WERI-Rb-1 (cell line): ENCODE measurements around the gene ATP13A2.
"Not testable (repeated sequence)": the region's sequence is repeated elsewhere in the genome, so short reads cannot be mapped to it uniquely, and the experiment has no call there.

Experiments used
- DNase-seq: peaks from one replicate; pipeline ENCODE4 v3.0.0-alpha.2; 2020
- H3K27ac ChIP-seq: fragments of 250-450 bp; sonication (Bioruptor Pico); 2 replicates; pipeline ENCODE4 v1.5.1; 2020; ENCODE audit warnings: mild to moderate bottlenecking, moderate library complexity
- H3K27me3 ChIP-seq: fragments of 250-450 bp; sonication (Bioruptor Pico); 2 replicates; pipeline ENCODE4 v1.5.1; 2021; ENCODE audit warnings: mild to moderate bottlenecking, low read depth, moderate library complexity; ENCODE audit not compliant: insufficient read depth, severe bottlenecking
- H3K36me3 ChIP-seq: fragments of 250-450 bp; sonication (Bioruptor Pico); 2 replicates; pipeline ENCODE4 v1.5.1; 2020; ENCODE audit warnings: mild to moderate bottlenecking, moderate library complexity
- H3K4me3 ChIP-seq: 2 replicates; pipeline ENCODE4 v1.5.1; 2011; ENCODE audit warnings: low read depth, mild to moderate bottlenecking, control low read depth, low read length
- H3K9me3 ChIP-seq: fragments of 250-450 bp; sonication (Bioruptor Pico); 2 replicates; pipeline ENCODE4 v1.5.1; 2021; ENCODE audit warnings: mild to moderate bottlenecking, moderate library complexity; ENCODE audit not compliant: severe bottlenecking
- CTCF ChIP-seq: IDR thresholded peaks from 2 replicates; pipeline ENCODE4 v1.5.1; 2011; ENCODE audit warnings: low read depth, mild to moderate bottlenecking, control low read depth, inconsistent platforms, low read length

ATP13A2 gene

GRCh38 chr1:16960560-16961296 is 51.0 kb downstream of the ATP13A2 start:
- no peak for TF ChIP-seq CTCF
- Histone ChIP-seq H3K27me3 (no peaks in the 10 kb centered on the region), H3K9me3 (no peaks in the 10 kb centered on the region), H3K4me3 (no peak overlapping the region), H3K27ac (no peak overlapping the region), H3K36me3 (peaks cover 49% of the 10 kb centered on the region)
- no peak for DNase-seq

GRCh38 chr1:16958475-16958874 is 53.3 kb downstream of the ATP13A2 start:
- H3K4me3 ChIP-seq: no peak overlapping the region
- H3K36me3 ChIP-seq: peaks cover 48% of the 10 kb centered on the region
- no peaks in the 10 kb centered on the region for H3K9me3 ChIP-seq
- DNase-seq: no peak
- TF ChIP-seq CTCF: no peak
- H3K27me3 ChIP-seq: no peaks in the 10 kb centered on the region
- no peak overlapping the region for H3K27ac ChIP-seq

GRCh38 chr1:16957731-16958130 is 54.0 kb downstream of the ATP13A2 start:
- no peak overlapping the region for H3K4me3 ChIP-seq
- DNase-seq: no peak

GRCh38 chr1:16956775-16957174 is 55.0 kb downstream of the ATP13A2 start:
- no peak for TF ChIP-seq CTCF
- Histone ChIP-seq H3K36me3 (peaks cover 45% of the 10 kb centered on the region), H3K4me3 (no peak overlapping the region), H3K27ac (no peak overlapping the region), H3K9me3 (no peaks in the 10 kb centered on the region), H3K27me3 (no peaks in the 10 kb centered on the region)
- DNase-seq: no peak

More at GRCh38 chr1:16957731-16958130, 54.0 kb downstream of the ATP13A2 start:
- no peak overlapping the region for H3K27ac ChIP-seq
- H3K27me3 ChIP-seq: no peaks in the 10 kb centered on the region
- no peak for TF ChIP-seq CTCF
- H3K9me3 ChIP-seq: no peaks in the 10 kb centered on the region
- peaks cover 48% of the 10 kb centered on the region for H3K36me3 ChIP-seq

GRCh38 chr1:16955186-16955585 is 56.5 kb downstream of the ATP13A2 start:
- TF ChIP-seq CTCF: no peak
- Histone ChIP-seq H3K27me3 (no peaks in the 10 kb centered on the region), H3K4me3 (no peak overlapping the region), H3K9me3 (no peaks in the 10 kb centered on the region), H3K36me3 (peaks cover 39% of the 10 kb centered on the region), H3K27ac (no peak overlapping the region)
- no peak for DNase-seq

- Histone ChIP-seq H3K9me3 (no peaks in the 10 kb centered on the region), H3K36me3 (peaks cover 39% of the 10 kb centered on the region), H3K4me3 (no peak overlapping the region), H3K27me3 (no peaks in the 10 kb centered on the region), H3K27ac (no peak overlapping the region)
- DNase-seq: no peak
- no peak for TF ChIP-seq CTCF
Observed at GRCh38 chr1:16954579-16954978, 57.1 kb downstream of the ATP13A2 start.

- not testable (repeated sequence) for H3K9me3 ChIP-seq, H3K4me3 ChIP-seq, DNase-seq, H3K27me3 ChIP-seq
- H3K36me3 ChIP-seq: peaks cover 21% of the 10 kb centered on the region
- H3K27ac ChIP-seq: peak overlapping the region; percentile 57; the same call in 1 of the 2 replicates
Observed at GRCh38 chr1:16952376-16952775, 59.4 kb downstream of the ATP13A2 start.

GRCh38 chr1:16949026-16949425 is 62.7 kb downstream of the ATP13A2 start:
- not testable (repeated sequence) for H3K9me3 ChIP-seq, H3K4me3 ChIP-seq, DNase-seq, H3K36me3 ChIP-seq, H3K27ac ChIP-seq, H3K27me3 ChIP-seq
